Dedifferentiated amniotic fluid mesenchymal stem cell (primary cell): ENCODE measurements around the gene RNASE12.
"Not testable (repeated sequence)": the region's sequence is repeated elsewhere in the genome, so short reads cannot be mapped to it uniquely, and the experiment has no call there.

ENCODE experiments used
- DNase-seq: peaks from one replicate; pipeline ENCODE4 v3.0.0-alpha.2; 2016; ENCODE audit errors: extremely low spot score

The RNASE12 gene

DNA sequence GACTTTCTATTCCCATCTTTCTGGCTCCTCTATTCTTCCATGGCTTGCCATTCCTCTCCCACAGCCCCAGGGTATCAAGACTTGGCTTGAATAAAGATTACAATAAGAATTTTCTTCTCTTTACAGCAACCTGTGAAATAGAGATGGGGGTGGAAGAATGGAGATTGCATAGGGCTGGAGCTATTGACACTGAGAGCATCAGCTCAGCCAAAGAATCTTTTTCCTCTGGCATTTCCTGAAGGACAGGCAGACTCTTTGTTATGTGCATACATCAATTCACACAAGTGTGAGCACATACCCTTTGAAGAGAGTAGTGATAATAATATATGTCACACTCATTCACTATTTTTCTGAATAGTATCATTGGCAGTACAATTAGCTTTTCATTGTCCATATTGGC is 8.0 kb downstream of the RNASE12 start:
- DNase-seq = no peak

DNA sequence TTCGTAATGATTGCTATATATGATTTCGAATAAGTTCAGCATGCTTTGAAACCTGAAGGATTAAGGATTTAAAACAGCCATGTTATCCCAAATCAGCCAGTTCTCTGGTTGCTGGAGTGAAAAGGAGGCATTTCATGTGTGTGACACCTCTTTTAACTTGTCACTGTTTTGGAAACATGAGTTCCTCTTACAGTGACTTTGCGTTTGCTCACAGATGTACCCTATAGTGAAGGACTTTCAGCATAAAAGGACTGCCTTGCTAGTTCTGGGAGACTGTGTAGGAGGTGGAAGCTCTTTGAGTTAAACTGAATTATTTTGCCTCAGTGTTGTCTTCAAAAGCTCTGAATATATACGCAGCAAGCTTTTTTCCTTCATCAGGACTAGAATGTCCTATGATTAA is 10.9 kb downstream of the RNASE12 start:
- no peak for DNase-seq

DNA sequence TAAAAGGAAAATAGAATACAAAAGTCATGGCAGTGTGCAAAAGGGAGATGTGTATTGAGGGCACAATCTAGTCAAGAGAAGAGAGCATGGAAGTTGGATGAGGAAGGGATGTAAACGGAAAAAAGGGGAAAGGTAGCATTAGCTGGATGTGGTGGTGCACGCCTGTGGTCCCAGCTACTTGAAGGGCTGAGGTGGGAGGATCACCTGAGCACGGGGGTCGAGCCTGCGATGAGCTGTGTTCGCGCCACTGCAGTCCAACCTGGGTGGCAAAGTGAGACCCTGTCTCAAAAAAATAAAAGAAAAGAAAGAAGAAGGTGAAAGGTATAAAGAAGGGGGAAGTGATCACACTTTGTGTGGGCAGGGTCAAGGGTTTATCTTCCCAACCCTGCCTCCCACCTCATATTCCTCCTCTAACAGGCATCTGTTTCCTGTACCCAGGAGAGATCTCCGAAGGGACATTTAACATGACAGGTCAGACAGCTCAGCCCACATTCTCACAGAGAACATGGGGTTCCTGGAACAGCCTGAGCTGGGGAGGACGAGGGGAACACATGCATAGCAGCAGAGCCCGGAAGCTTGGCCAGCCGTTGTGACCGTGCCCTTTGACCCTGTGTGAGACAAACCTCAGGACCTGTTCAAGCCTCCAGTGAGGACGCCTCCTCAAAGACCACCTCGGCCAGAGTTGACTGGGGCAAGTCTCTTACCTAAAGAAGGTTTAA is 12.2 kb downstream of the RNASE12 start:
- no peak for DNase-seq

DNA sequence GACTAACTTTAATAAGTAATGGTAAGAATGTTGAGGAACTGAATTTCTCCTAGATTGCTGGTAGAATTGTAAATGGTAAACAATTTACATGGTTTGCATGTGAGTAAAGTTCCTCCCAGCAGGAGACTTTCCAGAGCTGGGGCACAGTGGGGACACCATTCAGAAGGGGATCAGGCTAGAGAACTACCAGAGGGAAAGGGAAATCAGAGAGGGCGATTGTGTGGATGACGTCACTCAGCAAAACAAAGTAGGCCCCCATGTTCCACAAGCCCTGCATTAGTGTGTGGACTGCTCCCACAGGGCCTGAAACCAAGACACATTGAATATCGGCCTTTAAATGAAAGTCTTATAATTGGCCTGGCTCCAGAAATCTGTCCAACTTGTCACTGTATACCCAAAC is 12.9 kb downstream of the RNASE12 start:
- no peak for DNase-seq

DNA sequence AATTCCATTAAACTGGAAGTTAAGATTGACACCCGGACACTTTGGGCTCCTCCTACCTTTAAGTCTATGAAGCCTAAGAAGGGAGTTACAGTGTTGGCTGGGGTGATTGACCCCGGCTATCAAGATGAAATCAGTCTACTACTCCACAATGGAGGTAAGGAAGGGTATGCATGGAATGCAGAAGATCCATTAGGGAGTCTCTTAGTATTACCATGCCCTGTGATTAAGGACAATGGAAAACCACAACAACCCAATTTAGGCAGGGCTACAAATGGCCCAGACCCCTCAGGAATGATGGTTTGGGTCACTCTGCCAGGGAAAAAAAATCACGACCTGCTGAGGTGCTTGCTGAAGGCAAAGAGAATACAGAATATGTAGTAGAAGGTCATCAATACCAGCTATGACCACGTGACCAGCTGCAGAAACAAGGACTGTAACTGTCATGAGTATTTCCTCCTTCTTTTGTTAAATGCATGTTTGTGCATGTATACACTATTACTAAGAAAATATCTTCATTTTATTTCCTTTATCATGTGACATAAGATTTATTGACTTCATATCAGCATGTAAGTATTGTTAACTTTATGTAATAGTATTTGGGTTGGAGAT is 18.7 kb downstream of the RNASE12 start:
- DNase-seq = not testable (repeated sequence)

DNA sequence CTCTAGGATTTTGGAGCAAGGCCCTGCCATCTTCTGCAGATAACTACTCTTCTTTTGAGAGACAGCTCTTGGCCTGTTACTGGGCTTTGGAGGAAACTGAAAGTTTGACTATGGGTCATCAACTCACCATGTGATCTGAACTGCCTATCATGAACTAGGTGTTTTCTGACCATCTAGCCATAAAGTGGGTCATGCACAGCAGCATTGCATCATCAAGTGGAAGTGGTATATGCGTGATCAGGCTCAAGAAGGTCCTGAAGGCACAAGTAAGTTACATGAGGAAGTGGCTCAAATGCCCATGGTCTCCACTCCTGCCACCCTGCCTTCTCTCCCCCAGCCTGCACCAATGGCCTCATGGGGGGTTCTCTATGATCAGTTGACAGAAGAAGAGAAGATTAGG is 20.5 kb downstream of the RNASE12 start:
- not testable (repeated sequence) for DNase-seq

DNA sequence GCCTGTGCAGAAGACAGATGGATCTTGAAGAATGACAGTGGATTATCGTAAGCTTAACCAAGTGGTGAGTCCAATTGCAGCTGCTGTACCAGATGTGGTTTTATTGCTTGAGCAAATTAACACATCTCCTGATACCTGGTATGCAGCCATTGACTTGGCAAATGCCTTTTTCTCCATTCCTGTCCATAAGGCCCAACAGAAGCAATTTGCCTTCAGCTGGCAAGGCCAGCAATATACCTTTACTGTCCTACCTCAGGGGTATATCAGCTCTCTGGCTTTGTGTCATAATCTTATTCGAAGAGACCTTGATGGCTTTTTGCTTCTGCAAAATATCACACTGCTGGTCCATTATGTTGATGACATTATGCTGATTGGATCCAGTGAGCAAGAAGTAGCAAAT is 21.3 kb downstream of the RNASE12 start:
- DNase-seq = not testable (repeated sequence)

DNA sequence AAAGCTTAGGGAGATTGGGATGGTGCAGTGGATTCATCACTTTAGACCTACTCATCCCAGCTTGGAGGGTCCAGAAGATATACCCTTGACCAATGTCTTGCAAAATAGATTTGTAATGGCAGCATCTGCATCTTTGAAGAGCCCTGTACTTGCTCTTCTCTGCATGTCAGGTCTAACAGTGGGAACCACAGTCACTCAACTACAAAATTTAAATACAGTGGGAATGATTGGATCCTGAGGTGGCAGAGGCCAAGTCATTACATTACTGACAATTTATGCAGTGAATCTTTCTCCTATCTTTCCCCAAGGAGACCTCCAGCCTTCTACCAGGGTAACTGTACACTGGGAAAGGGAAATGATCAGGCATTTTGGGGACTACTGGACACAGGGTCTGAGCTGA is 22.1 kb downstream of the RNASE12 start:
- no peak for DNase-seq

DNA sequence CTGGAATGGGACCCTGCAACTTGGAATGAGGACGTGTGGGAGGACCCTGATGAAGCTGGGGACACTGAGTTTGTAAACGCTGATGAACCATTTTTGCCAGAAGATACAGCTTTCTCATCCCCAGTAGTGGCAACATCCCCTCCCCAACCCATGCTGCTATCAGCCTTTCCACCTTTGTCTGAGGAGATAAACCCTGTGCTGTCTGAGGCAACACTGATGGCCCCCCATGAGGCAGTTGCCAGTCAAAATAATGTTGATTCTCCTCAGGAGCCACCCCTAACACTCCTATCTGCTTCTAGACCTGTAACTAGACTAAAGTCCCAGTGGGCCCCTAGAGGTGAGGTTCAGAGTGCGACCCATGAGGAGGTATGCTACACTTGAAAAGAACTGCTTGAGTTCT is 22.8 kb downstream of the RNASE12 start:
- no peak for DNase-seq

DNA sequence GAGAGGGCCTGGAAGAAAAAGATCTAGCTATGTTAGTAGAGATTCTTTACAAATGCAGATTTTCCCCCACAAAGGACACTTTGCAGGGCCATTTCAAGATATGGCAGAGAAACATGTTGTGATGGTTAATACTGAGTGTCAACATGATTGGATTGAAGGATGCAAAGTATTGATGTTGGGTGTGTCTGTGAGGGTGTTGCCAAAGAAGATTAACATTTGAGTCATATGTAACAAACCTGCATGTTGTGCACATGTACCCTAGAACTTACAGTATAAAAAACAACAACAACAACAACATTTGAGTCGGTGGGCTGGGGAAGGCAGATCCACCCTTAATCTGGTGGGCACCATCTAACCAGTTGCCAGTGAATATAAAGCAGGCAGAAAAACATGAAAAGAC is 24.0 kb downstream of the RNASE12 start:
- DNase-seq = not testable (repeated sequence)

DNA sequence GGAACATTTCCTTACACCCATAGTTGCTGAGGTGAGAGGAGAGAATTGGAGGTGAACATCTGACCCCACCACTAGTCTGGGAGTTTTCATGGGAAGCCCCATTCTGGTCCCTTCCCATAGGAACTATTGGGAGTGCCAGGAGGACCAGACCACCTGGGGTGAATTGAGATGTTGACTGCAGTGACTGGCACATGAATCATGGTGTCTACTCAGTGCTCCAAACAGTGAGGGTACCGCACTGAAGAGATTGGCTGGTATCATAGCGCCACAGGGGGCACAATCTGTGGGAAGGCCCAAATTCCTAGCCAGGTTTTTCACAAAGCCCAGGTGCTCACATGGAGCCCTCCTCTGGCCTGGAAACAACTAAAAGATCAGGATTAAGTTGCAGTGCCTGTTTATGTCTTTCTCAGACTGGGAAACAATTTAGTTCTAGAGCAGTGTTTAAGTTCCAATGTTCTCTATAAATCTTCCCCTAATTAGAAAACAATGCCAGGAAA is 26.6 kb downstream of the RNASE12 start:
- DNase-seq = no peak

DNA sequence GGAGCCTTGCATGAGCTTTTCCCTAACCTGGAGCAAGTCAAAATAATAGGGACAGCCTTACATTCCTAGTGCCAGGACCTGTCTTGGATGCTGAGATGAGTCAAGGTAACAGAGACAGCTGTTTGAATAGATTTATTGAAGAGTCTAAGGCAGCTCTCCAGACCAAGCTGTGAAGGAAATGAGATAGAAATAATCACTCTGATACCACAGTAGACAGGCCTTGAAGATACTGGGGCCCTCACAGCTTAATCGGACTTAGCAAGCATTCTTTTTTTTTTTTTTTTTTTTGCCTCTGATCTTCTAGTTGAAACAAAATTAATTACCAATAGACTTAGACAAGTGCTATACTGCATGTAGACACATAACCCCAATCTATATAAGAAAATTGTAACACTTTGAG is 27.2 kb downstream of the RNASE12 start:
- no peak for DNase-seq

DNA sequence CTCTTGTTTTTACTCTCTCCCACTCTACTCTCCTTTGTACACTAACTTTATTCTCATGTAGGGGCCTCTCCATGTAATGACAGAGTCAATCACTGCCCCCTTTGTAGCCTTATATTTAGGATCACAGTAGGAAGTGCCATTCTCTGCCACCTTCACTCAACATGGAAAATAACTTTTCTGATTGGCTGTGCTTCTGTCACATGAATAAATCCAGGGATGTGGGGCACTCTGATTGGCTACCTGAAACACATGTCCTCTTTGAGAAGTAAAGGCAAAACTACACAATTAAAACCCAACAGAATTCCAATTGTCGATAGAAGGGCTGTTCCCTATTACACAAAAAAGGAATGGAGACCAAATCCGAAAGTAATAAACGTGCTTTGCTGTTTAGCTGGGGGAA is 30.2 kb downstream of the RNASE12 start, which contains the start of gene RNASE9:
TSS of gene RNASE9 (minus strand) at position 87 of the 400 bp plus-strand sequence.
- DNase-seq = no peak

DNA sequence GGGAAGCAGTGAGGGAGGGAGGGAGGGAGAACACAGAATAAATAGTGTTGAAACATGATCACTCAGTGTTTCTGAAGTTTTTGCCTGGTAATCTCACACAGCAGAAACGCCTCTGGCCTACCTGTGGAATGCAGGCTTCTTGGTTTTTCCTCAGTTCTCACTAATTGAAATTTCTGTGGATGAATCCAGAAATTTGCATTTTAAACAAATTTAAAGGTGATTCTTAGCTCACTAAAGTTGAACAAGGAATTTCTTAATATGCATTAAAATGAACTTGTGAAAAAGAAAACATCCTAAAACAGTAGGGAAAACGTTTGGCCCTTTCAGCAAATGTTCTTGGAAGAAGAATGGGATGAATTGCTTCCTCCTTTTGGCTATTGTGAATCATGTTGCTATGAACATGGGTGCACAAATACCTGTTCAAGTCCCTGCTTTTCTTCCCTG is 31.7 kb downstream of the RNASE12 start:
- DNase-seq = no peak

DNA sequence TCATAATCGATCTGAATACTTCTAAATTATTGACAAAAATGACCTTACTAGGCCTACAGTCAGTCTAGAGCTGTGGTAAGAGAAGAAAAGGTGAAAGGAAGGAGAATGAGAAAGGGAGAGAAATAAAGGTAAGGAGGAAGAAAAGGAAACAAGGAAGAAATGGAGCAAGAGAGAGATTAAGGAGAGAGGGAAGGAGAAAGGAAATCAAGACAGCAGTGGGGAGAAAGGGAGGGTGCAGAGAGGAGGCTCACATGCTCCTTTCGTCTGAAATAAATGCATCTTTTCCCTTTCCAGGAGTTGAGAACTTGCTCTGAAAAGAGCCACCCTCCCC is 34.0 kb downstream of the RNASE12 start:
- DNase-seq = no peak

DNA sequence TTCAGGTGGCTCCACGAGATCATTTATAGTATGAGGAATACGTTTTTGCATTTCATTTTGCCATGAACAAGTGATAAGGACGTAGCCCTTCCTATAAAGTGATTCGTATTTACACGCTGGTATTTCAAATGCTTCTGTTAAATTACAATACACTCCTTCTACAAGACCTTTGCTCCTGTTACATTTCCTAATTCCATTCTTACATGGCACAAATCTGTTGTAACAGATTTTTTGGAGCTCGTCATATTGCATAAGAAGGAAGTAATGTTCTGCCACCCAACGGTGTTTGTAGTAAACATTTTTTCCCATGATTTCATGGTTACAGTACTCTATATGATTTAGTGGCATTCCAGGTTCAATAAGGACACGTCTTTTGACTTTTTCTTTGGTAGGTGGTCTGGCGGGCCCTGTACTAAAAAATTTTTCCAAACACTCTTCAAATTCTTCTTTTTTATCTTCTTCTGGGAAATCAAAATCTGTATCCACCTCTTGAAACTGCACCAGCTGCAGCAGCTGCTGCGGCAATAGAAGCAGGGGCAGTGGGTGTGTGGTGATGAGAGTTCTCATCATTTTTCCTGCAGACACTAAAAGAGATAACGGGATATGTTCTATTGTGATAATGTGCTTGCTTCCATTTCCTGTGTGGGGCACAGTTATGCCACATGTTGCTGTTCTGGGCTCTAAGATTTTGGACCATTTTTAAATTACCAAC is 34.5 kb downstream of the RNASE12 start:
- DNase-seq = no peak

DNA sequence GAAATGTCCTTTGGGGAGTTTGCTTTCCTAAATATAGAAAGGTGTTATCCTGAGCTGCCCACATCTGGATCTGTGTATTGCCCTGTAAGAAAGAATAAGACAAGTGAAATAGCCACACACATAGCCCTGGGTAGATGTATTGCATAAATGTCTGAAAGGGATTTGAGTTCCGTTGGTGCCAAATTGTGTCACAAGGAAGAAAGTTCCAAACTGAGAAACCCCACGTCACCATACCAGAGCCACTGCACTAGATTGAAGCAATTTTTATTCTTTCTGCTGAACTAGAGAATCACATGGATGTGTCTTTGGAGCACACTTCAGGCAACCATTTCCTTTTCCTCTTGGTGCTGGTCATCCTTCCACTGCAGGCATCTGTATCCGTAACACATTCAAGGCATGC is 35.3 kb downstream of the RNASE12 start:
- no peak for DNase-seq

DNA sequence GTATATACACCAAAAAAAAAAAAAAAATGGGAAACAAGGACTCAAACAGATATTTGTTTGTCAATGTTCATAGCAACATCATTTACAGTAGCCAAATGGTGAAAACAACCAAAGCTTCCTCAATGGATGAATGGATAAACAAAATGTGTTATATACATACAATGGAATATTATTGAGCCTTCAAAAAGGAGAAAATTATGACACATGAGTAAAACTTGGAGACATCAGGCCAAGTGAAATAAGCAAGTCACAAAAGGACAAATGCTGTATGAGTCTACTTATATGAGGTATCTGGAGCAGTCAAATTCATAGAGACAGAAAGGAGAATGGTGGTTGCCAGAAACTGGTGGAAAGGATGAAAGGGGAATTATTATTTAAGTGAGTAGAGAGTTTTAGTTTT is 38.2 kb downstream of the RNASE12 start:
- DNase-seq = no peak

DNA sequence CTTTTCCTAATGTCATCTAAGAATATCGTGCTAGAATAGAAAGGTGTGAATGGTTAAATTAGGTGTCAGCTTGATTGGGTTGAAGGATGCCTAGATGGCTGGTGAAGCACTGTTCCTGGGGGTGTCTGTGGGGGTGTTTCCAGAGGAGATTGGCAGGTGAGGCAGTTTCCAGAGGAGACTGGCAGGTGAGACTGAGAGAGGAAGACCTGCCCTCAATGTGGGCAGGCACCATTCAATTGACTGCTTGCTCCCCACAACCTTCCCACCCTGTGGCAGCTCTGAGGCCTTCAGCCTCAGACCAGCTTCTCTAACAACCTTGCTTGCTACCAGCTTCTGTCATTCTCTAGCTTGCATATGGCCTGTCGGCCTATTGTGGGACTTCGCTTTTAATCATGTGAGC is 39.6 kb downstream of the RNASE12 start:
- no peak for DNase-seq

DNA sequence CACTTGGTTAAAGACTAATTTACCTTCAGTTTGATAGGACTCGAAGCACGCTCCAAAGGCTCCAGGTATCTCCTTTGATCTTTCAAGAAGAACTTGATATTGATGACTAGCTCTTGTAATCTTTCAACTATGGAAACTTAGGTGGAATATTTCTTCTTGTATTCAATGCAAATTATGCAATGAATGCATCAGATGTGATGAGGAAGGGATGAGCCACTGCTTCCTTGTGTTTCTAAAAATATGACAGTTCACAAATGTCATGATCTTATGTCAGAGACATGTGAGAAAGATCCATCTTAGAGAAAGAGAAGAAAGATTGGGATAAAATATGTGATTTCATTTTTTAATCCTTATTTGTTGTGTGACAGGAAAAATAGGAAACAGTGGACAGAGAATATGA is 40.2 kb downstream of the RNASE12 start:
- no peak for DNase-seq

DNA sequence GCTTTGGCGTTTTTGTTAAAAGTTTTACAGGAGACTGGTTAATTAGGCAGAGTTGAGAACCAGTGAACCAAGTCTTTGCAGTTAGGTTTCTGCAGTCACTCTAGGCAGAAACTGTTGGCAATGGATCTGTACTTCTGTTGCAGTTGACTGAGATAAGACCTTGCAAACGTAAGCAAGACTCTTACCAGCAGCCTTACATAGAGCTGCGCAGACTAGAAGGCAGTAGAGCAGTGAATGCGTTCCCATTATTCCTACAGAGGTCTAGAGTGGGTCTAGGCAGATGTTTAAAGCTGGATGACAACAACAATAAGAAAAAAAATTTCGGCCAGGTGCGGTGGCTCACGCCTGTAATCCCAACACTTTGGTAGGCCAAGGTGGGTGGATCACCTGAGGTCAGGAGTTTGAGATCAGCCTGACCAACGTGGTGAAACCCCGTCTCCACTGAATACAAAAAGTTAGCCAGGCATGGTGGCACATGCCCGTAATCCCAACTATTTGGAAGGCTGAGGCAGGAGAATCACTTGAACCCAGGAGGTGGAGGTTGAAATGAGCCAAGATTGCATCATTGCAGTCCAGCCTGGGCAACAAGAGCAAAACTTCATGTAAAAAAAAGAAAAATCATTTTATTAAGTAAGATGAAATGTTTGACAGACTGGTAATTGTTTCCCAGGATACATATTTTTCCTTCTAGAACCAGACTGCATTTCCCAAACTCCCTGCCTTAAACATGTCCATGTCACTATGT is 42.6 kb downstream of the RNASE12 start:
- DNase-seq = no peak

DNA sequence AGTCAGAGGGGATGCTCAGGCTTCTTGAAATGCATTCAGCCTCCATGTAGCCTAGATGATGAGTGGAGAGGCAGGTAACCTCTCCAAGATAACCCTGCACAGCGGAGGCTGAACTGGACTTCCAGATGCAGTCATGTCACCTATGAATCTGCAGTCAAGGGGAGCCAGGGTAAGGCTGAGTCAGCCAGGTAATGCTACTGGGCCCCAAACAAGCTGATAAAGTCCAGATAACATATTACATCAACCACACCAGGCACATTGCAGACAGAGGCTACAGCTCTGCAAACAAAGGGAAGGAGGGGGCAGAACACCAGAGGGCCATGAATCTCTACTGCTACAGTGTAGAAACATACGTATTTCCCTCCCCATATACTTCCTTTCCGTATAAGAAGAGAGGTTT is 44.3 kb downstream of the RNASE12 start:
- no peak for DNase-seq
